Psoas muscle (tissue), 8 donors: ENCODE measurements around the gene C11orf54. TPM values are rescaled to one million over a fixed set of nuclear protein-coding genes. Genes with fewer than 3 reads are reported as not detected.
"Not testable (repeated sequence)": the region's sequence is repeated elsewhere in the genome, so short reads cannot be mapped to it uniquely, and the experiment has no call there.

Experiments used
- ATAC-seq, 4 donors: fragments of 200-7000 bp; cut with Tn5 transposase; one replicate each; pipeline ENCODE4 v1.9.1; 2020; ENCODE audit warnings: moderate library complexity in 3 of 4, mild to moderate bottlenecking in 2 of 4
- DNase-seq, 2 donors: peaks; one replicate each; pipeline ENCODE4 v3.0.0-alpha.2; 2020
- H3K27ac ChIP-seq: fragments of 200-600 bp; one replicate; pipeline ENCODE4 v1.8.0; 2022
- H3K27me3 ChIP-seq, 3 donors: fragments of 200-600 bp in 1 of 3; one replicate each; pipeline versions ENCODE4 v1.6.1 to v1.8.0; 2013 to 2022; ENCODE audit warnings: low read length in 2 of 3, mild to moderate bottlenecking in 2 of 3, moderate library complexity in 1 of 3; ENCODE audit not compliant: insufficient read depth in 3 of 3
- H3K36me3 ChIP-seq, 2 donors: fragments of 200-600 bp in 1 of 2; one replicate each; pipeline versions ENCODE4 v1.6.1 to v1.8.0; 2013 to 2022; ENCODE audit warnings: low read depth in 1 of 2, mild to moderate bottlenecking in 1 of 2, moderate library complexity in 1 of 2; ENCODE audit not compliant: insufficient read depth in 1 of 2
- H3K4me1 ChIP-seq: fragments of 200-600 bp; one replicate; pipeline ENCODE4 v1.8.0; 2022
- H3K4me3 ChIP-seq: fragments of 200-600 bp; one replicate; pipeline ENCODE4 v1.8.0; 2022; ENCODE audit warnings: mild to moderate bottlenecking
- H3K9me3 ChIP-seq: fragments of 200-600 bp; one replicate; pipeline ENCODE4 v1.8.0; 2022
- WGBS, 3 donors: extraction: QIAGEN DNeasy Blood & Tissue Kit; methylation state at CpG; one replicate each; pipeline versions ENCODE4 v1.1.6 to v1.1.7; 2013; 5-methylcytosine and 5-hydroxymethylcytosine counted together
- intact Hi-C, 2 donors: fragments of 100-400 bp; cut with DNase I; formaldehyde crosslinking; loops; one replicate each; pipeline versions ENCODE4 v1.11.0 to v1.14.2; 2022
- polyA plus RNA-seq, 3 donors: library from polyadenylated mRNA; stranded (reverse); fragments of 200-250 nt; gene quantifications; one replicate each; pipeline ENCODE4 v1.2.3, GENCODE V29; 2013
- total RNA-seq, 4 donors: library from RNA; stranded (reverse); fragmentation: NEBNext Ultra II Directional in 2 of 4; extraction: Animal tissue kit (Norgen Biotek cat#: 25700) in 2 of 4; gene quantifications; one replicate each; pipeline versions ENCODE4 v1.2.1 to v1.2.4, GENCODE V29; 2021 to 2023
- TF ChIP-seq, protein P1 (sequence below): fragments of 200-600 bp; IDR thresholded peaks from one replicate; pipeline ENCODE4 v1.8.0; 2022; ENCODE audit warnings: antibody characterized with exemption
- donor health status: healthy with polysubstance abuse.
- donor health status: DM: no; HTN: no; CAD: no; lungs with moderate emphysema.
- donor health status: Bipolar disorder and iron deficiency.
- donor health status: healthy.
- donor health status: DM: yes; HTN: yes; CAD: no.
- donor health status: DM: no; HTN: no; CAD: no.
- donor health status: DM: no; HTN: no; CAD: no.
- donor health status: DM: yes; HTN: yes; CAD: no.

C11orf54 gene
- total and polyA plus RNA-seq, 7 donors, result 17.6 to 60.6 (median 26.2) TPM

DNA sequence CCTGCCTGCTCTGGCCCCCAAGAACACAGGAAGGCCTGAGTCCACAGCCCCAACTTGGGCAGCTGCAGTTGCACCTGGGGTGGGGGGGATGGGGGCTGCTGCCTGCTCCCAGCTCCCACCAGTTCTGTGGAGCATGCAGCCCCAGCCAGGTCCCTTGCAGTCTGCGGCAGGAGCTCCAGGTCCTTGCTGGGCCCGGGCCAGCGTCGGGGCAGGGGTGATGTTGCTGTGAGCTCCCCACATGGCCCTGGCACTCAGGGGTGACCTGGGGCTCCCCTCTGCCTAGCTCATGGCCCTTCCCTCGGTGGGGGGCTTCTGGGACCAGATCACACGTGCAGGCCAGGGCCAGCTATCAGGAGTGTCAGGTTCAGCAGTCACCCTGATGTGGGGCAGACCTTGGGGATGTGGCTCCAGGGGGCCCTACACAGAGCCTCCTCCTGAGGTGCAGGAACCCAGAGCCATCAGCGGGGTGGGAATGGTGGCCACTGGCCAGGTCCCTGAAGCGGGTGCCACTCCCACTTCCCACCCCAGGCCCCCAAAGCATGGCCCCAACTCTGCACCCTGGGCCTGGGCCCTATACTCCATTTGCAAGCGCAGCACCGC, 32.2 kb downstream of the C11orf54 start:
- peak in 1 of 4 donors; percentile 37 for ATAC-seq
- intact Hi-C loops, result no loop called here

DNA sequence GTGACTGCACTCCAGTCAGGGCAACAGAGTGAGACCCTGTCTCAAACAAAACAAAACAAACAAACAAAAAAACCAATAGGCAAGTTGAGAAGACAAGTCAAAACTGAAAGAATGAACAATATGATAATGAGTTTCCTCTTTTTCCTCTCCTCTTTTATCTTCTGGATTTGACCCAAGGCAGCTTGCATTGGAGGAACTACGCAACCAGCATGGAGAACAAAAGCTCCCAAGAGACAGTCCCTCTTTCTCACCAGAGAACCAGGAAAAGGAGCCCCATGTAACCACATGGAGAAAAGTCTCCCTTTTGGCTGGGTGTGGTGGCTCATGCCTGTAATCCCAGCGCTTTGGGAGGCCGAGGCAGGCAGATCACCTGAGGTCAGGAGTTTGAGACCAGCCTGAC, 33.1 kb downstream of the C11orf54 start:
- H3K36me3 ChIP-seq, H3K27ac ChIP-seq, ATAC-seq, H3K4me3 ChIP-seq, H3K9me3 ChIP-seq, DNase-seq, H3K4me1 ChIP-seq, H3K27me3 ChIP-seq, intact Hi-C loops: not testable (repeated sequence)
- WGBS, 3 donors, result 86 to 93% (median 90%) methylated on average over 3 of the region's 3 CpGs

More for the DNA sequence above, 32.2 kb downstream of the C11orf54 start:
- Histone ChIP-seq H3K36me3 (peaks cover 0 to 3% of the 10 kb centered on the region in 2 donors), H3K4me1 (no peaks in the 10 kb centered on the region), H3K27ac (no peak overlapping the region), H3K27me3 (no peaks in the 10 kb centered on the region), H3K9me3 (no peaks in the 10 kb centered on the region), H3K4me3 (no peak overlapping the region)
- no peak for DNase-seq
- TF ChIP-seq, protein P1, sequence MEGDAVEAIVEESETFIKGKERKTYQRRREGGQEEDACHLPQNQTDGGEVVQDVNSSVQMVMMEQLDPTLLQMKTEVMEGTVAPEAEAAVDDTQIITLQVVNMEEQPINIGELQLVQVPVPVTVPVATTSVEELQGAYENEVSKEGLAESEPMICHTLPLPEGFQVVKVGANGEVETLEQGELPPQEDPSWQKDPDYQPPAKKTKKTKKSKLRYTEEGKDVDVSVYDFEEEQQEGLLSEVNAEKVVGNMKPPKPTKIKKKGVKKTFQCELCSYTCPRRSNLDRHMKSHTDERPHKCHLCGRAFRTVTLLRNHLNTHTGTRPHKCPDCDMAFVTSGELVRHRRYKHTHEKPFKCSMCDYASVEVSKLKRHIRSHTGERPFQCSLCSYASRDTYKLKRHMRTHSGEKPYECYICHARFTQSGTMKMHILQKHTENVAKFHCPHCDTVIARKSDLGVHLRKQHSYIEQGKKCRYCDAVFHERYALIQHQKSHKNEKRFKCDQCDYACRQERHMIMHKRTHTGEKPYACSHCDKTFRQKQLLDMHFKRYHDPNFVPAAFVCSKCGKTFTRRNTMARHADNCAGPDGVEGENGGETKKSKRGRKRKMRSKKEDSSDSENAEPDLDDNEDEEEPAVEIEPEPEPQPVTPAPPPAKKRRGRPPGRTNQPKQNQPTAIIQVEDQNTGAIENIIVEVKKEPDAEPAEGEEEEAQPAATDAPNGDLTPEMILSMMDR, result no peak
- 89 to 92% (median 89%) methylated on average over 9 to 10 of the region's 10 CpGs for WGBS, 3 donors

DNA sequence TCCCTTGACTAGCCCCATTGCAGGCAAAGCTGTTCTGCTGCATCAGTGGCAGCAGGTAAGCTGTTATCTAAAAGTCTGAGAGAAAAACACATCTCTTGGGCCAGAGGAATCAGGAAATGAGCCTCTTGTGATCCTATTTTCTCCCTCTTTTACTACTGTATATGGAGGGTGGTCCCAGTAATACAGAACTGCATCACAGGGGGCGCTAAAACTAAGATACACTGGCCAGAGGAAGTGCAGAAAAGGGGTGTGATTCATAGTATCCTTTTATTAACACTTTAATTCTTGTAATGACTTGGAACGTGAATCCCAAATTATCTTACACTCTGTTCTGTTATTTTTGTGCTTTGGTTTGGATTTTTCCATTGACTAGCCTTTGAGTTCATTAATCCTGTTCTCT, 33.8 kb downstream of the C11orf54 start:
- no peaks in the 10 kb centered on the region for H3K27me3 ChIP-seq
- H3K36me3 ChIP-seq, result peaks cover 0 to 3% of the 10 kb centered on the region in 2 donors
- DNase-seq (no peak), ATAC-seq (no peak)
- WGBS, 3 donors, result 55 to 61% (median 59%) methylated on average over 2 of the region's 2 CpGs
- H3K27ac ChIP-seq, result no peak overlapping the region
- no peak overlapping the region for H3K4me3 ChIP-seq
- no peaks in the 10 kb centered on the region for H3K4me1 ChIP-seq
- H3K9me3 ChIP-seq, result no peaks in the 10 kb centered on the region
- intact Hi-C loops, result no loop called here
- TF ChIP-seq, protein P1, result no peak

DNA sequence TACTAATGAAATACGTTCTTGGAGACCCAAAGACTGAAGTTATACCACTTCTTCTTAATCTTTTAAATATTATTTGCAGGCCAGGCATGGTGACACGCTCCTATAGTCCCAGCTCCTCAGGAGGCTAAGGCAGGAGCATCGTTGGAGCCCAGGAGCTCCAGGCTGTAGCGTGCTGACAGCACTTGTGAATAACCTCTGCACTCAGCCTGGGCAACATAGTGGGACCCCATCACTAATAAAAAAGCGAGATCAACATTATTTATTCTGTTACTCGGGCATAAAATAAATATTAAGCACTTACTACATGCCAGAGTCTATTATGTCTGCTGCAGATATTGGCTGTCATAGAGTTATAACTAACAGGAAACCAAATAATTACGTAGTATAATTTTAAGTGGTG, 41.9 kb downstream of the C11orf54 start:
- H3K4me1 ChIP-seq, result peaks cover 33% of the 10 kb centered on the region
- H3K9me3 ChIP-seq, result no peaks in the 10 kb centered on the region
- H3K27me3 ChIP-seq, result no peaks in the 10 kb centered on the region
- H3K27ac ChIP-seq, result no peak overlapping the region
- ATAC-seq, result no peak
- intact Hi-C loops, result loop anchor here in 1 of 2 donors (5.0 kb wide), 1 partner anchor 41 kb away; the partner anchor contains the start of genes C11orf54 and TAF1D
- 51 to 57% (median 55%) methylated on average over 7 of the region's 7 CpGs for whole genome bisulfite sequencing, 3 donors
- H3K36me3 ChIP-seq, result peaks cover 0 to 12% of the 10 kb centered on the region in 2 donors
- no peak for DNase-seq
- H3K4me3 ChIP-seq, result peak overlapping the region; percentile 94
- TF ChIP-seq, protein P1, result no peak

DNA sequence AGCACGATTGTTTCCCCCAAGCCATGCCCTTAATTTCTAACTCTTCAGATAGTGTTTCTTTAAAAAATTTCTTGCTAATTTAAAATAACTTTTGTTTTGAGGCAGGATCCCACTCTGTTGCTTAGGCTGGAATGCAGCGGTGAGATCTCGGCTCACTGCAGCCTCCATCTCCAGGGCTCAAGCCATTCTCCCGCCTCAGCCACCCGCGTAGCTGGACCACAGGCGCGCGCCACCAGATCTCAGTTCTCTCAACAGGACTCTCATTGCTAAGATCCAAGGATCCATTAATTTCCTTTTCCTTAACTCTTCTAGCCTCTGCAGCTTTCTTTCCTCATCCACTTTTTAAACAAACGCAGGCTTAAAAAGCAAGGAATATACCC, 42.3 kb downstream of the C11orf54 start:
- TF ChIP-seq, protein P1, result no peak
- Histone ChIP-seq H3K9me3 (no peaks in the 10 kb centered on the region), H3K4me1 (peaks cover 33% of the 10 kb centered on the region), H3K36me3 (peaks cover 0 to 16% of the 10 kb centered on the region in 2 donors), H3K27ac (peak overlapping the region; percentile 88), H3K4me3 (peak overlapping the region; percentile 94), H3K27me3 (no peaks in the 10 kb centered on the region)
- DNase-seq (no peak), ATAC-seq (peak; percentile 42 to 56 (median 50))
- WGBS, 3 donors, result 0 to 1% (median 0%) methylated on average over 10 of the region's 10 CpGs
- intact Hi-C loops, result loop anchor here (2.0 to 5.0 kb wide), 2 partner anchors 41 to 43 kb away; partner anchors contain the start of genes C11orf54 (in 2 of the 2) and TAF1D (in 2 of the 2)
